Naive thymus-derived CD4-positive, alpha-beta T cell (primary cell): ENCODE results near the gene ARHGDIB. TPM values are rescaled to one million over a fixed set of nuclear protein-coding genes. Genes with fewer than 3 reads are reported as not detected.

Experiments used
- ATAC-seq: fragments of 150-1000 bp; cut with Tn5 transposase; 2 replicates; pipeline ENCODE4 v1.10.0; 2021; ENCODE audit warnings: mild to moderate bottlenecking, moderate library complexity
- CTCF ChIA-PET: fragments of 350-600 bp; sonication (Branson Sonifier 250); formaldehyde crosslinking; loops from one replicate; lab custom pipeline; 2021; ENCODE audit warnings: antibody characterized with exemption; lab: Charles Lee
- POLR2A ChIA-PET: fragments of 350-600 bp; sonication (Branson Sonifier 250); formaldehyde crosslinking; loops from one replicate; lab custom pipeline; 2021; ENCODE audit warnings: antibody characterized with exemption, inconsistent platforms; lab: Charles Lee
- DNase-seq, 9 donors: peaks; one replicate each; pipeline versions ENCODE4 v3.0.0 to v3.0.0-alpha.2; 2020 to 2022; ENCODE audit warnings: mixed read lengths in 1 of 9
- H3K27ac ChIP-seq: one replicate; pipeline ENCODE4 v1.7.0; 2013; ENCODE audit warnings: mild to moderate bottlenecking, low read depth, low read length, moderate library complexity
- H3K27me3 ChIP-seq, 2 donors: one replicate each; pipeline ENCODE4 v1.7.0; 2013; ENCODE audit warnings: low read length in 2 of 2, mild to moderate bottlenecking in 2 of 2, moderate library complexity in 2 of 2; ENCODE audit not compliant: control insufficient read depth in 2 of 2, insufficient read depth in 2 of 2
- H3K36me3 ChIP-seq, 3 experiments: 1 replicate in 2 of 3; 2 replicates in 1 of 3; pipeline ENCODE4 v1.7.0; 2013; ENCODE audit warnings: low read length in 3 of 3, mild to moderate bottlenecking in 3 of 3, moderate library complexity in 1 of 3; ENCODE audit not compliant: insufficient read depth in 3 of 3, control insufficient read depth in 2 of 3
- H3K4me1 ChIP-seq, 2 donors: one replicate each; pipeline ENCODE4 v1.7.0; 2013; ENCODE audit warnings: low read length in 2 of 2, mild to moderate bottlenecking in 2 of 2, moderate library complexity in 1 of 2; ENCODE audit not compliant: control insufficient read depth in 2 of 2, insufficient read depth in 2 of 2
- H3K4me3 ChIP-seq: 2 replicates; pipeline ENCODE4 v1.7.0; 2013; ENCODE audit warnings: mild to moderate bottlenecking, low read length
- H3K9me3 ChIP-seq, 3 experiments: 1 replicate in 2 of 3; 2 replicates in 1 of 3; pipeline ENCODE4 v1.7.0; 2013; ENCODE audit warnings: low read length in 3 of 3; ENCODE audit not compliant: control insufficient read depth in 2 of 3
- H3K27ac Mint-ChIP-seq, 9 donors: one replicate each; pipeline ENCODE4 v1.8.0; 2020 to 2022; ENCODE audit warnings: mixed read lengths in 9 of 9, mild to moderate bottlenecking in 8 of 9, moderate library complexity in 5 of 9, inconsistent platforms in 2 of 9
- H3K27me3 Mint-ChIP-seq, 5 donors: one replicate each; pipeline ENCODE4 v1.8.0; 2021 to 2022; ENCODE audit warnings: mixed read lengths in 5 of 5, mild to moderate bottlenecking in 1 of 5
- H3K36me3 Mint-ChIP-seq, 5 donors: one replicate each; pipeline ENCODE4 v1.8.0; 2020 to 2022; ENCODE audit warnings: mixed read lengths in 5 of 5, mild to moderate bottlenecking in 3 of 5, inconsistent platforms in 1 of 5
- H3K4me1 Mint-ChIP-seq, 7 donors: one replicate each; pipeline ENCODE4 v1.8.0; 2020 to 2022; ENCODE audit warnings: mixed read lengths in 7 of 7, mild to moderate bottlenecking in 3 of 7, inconsistent platforms in 1 of 7
- H3K4me3 Mint-ChIP-seq, 10 donors: one replicate each; pipeline ENCODE4 v1.8.0; 2020 to 2022; ENCODE audit warnings: mild to moderate bottlenecking in 10 of 10, mixed read lengths in 10 of 10, moderate library complexity in 6 of 10, inconsistent platforms in 2 of 10
- H3K9me3 Mint-ChIP-seq, 11 donors: one replicate each; pipeline ENCODE4 v1.8.0; 2020 to 2022; ENCODE audit warnings: mixed read lengths in 11 of 11, mild to moderate bottlenecking in 4 of 11, inconsistent platforms in 1 of 11, moderate library complexity in 1 of 11
- intact Hi-C, 2 donors: fragments of 100-400 bp; cut with micrococcal nuclease; formaldehyde crosslinking; loops; one replicate each; pipeline ENCODE4 v1.15.1; 2023
- polyA plus RNA-seq, 2 donors: library from polyadenylated mRNA; unstranded; fragments of 300-500 nt; fragmentation: Illumina TruSeq; gene quantifications; one replicate each; pipeline ENCODE4 v1.2.3, GENCODE V29; 2021
- total RNA-seq, 6 experiments: library from RNA in 5 of 6; stranded (reverse) in 5 of 6; gene quantifications; 1 replicate in 5 of 6; 2 replicates in 1 of 6; pipeline ENCODE4 v1.2.3 and lab custom pipeline; 2021 to 2026

ARHGDIB gene
- total and polyA plus RNA-seq, 7 experiments from 2014 or later = 776 to 3,336 (median 867) TPM

DNA sequence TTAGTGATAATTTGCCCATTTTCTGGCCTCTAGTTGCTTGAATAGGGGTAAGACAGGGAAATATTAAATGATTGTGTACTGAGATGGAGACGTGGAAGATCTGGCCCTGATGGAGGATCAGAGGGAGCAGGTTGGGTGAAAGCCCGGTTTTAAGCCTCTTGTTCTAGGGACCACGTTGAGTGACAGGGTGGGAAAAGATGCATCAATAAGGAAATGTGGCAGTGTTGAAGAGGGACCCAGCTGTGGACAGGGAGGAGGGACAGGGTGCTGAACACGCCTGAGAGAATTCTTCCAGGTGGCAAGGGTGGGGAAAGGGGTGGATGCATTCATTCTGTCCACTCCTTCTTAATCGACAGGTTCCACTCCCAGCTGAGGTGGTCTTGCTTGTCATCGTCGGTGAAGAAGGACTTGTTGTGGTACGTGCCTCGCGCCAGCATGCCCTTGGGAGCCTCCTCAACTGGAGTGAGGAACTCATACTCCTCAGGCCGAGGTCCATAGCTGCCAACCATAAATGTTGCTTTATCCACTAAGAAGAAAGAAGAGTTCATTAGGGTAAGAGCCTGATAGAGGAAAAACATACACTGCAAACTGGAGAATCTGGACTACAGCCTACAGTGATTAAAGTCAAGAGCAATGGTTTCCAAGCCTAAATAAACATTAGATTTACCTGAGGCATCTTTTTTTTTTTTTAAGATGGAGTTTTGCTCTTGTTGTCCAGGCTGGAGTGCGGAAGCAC is 19.0 kb downstream of the ARHGDIB start:
- DNase-seq = no peak
- Histone ChIP-seq H3K4me3 (no peak overlapping the region), H3K27me3 (no peaks in the 10 kb centered on the region), H3K9me3 (no peaks in the 10 kb centered on the region), H3K27ac (no peak overlapping the region), H3K36me3 (peaks cover 41 to 60% (median 54%) of the 10 kb centered on the region in 3 experiments), H3K4me1 (peaks cover 18 to 39% of the 10 kb centered on the region in 2 donors)
- peak overlapping the region; percentile 1 to 86 (median 26) for H3K27ac Mint-ChIP-seq
- intact Hi-C loops = no loop called here
- ChIA-PET CTCF (interaction anchor here (1.5 kb wide), 1 partner anchor 20 kb away, joined by 3 read pairs; no protein-coding TSS in a partner anchor), POLR2A (interaction anchor here (0.6 to 8.0 kb wide), 4 partner anchors 11 to 167 kb away, joined by 3 to 60 read pairs (median 4); no protein-coding TSS in a partner anchor)
- ATAC-seq = peak; percentile 10
- H3K4me1 Mint-ChIP-seq = peaks cover 42 to 87% (median 74%) of the 10 kb centered on the region in 7 donors
- H3K27me3 Mint-ChIP-seq = no peaks in the 10 kb centered on the region
- H3K36me3 Mint-ChIP-seq = peaks cover 34 to 75% (median 66%) of the 10 kb centered on the region in 5 donors
- H3K4me3 Mint-ChIP-seq = peak overlapping the region in 1 of 10 donors; percentile 4
- H3K9me3 Mint-ChIP-seq = no peaks in the 10 kb centered on the region

- H3K4me1 ChIP-seq = peaks cover 8 to 35% of the 10 kb centered on the region in 2 donors
- ATAC-seq (peak; percentile 42), DNase-seq (no peak)
- Mint-ChIP-seq H3K27me3 (no peaks in the 10 kb centered on the region), H3K9me3 (peaks cover 0 to 3% (median 0%) of the 10 kb centered on the region in 11 donors), H3K27ac (peak overlapping the region in 6 of 9 donors; percentile 32 to 93 (median 76)), H3K36me3 (peaks cover 34 to 72% (median 65%) of the 10 kb centered on the region in 5 donors), H3K4me1 (peaks cover 34 to 87% (median 74%) of the 10 kb centered on the region in 7 donors), H3K4me3 (no peak overlapping the region)
- H3K27ac ChIP-seq = peak overlapping the region; percentile 26
- intact Hi-C loops = loop anchor here in 1 of 2 donors (2.0 kb wide), 1 partner anchor 21 kb away; no protein-coding TSS in a partner anchor
- peaks cover 31 to 53% (median 44%) of the 10 kb centered on the region in 3 experiments for H3K36me3 ChIP-seq
- ChIA-PET CTCF (interaction anchor here (1.5 kb wide), 1 partner anchor 21 kb away, joined by 3 read pairs; no protein-coding TSS in a partner anchor), POLR2A (interaction anchor here (0.6 to 8.0 kb wide), 11 partner anchors 10 to 166 kb away, joined by 3 to 60 read pairs (median 4); partner anchors contain the start of genes ARHGDIB and WBP11)
- H3K4me3 ChIP-seq = no peak overlapping the region
- H3K9me3 ChIP-seq = no peaks in the 10 kb centered on the region
- H3K27me3 ChIP-seq = no peaks in the 10 kb centered on the region
Observed at GRCh38 chr12:14941369-14941768, 20.0 kb downstream of the ARHGDIB start.

DNA sequence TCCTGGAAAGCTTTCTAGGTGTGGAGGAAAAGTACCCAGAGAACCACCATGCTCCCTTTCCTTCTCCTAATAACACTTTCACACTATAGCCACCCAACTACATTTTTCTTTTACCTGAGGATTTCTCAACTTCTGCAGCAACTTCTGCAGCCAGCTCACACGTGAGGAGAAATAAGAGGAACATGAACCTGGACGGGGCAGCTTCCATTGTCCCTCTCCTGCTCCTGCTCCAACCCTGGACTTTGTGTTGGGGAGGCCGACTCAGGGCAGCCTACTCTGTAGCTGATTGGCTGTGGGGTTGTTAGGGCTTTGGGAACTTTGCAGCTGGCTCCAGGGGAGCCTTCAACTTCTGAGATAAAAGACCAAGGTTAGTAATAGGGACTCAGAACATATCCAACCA is 23.1 kb downstream of the ARHGDIB start, which contains the start of gene ERP27:
TSS of gene ERP27 (minus strand) at position 237 of the 400 bp plus-strand sequence. CDS start at position 208, 29 bp downstream.
- Histone ChIP-seq H3K27me3 (no peaks in the 10 kb centered on the region), H3K9me3 (no peaks in the 10 kb centered on the region), H3K36me3 (peaks cover 19 to 47% (median 26%) of the 10 kb centered on the region in 3 experiments), H3K4me1 (peaks cover 0 to 22% of the 10 kb centered on the region in 2 donors), H3K4me3 (no peak within 1 kb of the TSS), H3K27ac (peak within 1 kb of the TSS; percentile 48)
- POLR2A ChIA-PET = interaction anchor here (0.8 to 8.0 kb wide), 13 partner anchors 10 to 167 kb away, joined by 3 to 60 read pairs (median 6); partner anchors contain the start of gene ARHGDIB
- H3K9me3 Mint-ChIP-seq = peaks cover 0 to 3% (median 0%) of the 10 kb centered on the region in 11 donors
- peaks cover 32 to 78% (median 66%) of the 10 kb centered on the region in 7 donors for H3K4me1 Mint-ChIP-seq
- CTCF ChIA-PET = interaction anchor here (0.8 to 5.0 kb wide), 9 partner anchors 9 to 249 kb away, joined by 3 to 30 read pairs (median 5); no protein-coding TSS in a partner anchor
- peak within 1 kb of the TSS; percentile 56 to 94 (median 84) for H3K27ac Mint-ChIP-seq
- DNase-seq (no peak), ATAC-seq (no peak)
- peaks cover 28 to 71% (median 64%) of the 10 kb centered on the region in 5 donors for H3K36me3 Mint-ChIP-seq
- no peaks in the 10 kb centered on the region for H3K27me3 Mint-ChIP-seq
- intact Hi-C loops = loop anchor here in 1 of 2 donors (2.0 kb wide), 1 partner anchor 18 kb away; no protein-coding TSS in a partner anchor
- peak within 1 kb of the TSS in 9 of 10 donors; percentile 6 to 59 (median 48) for H3K4me3 Mint-ChIP-seq

DNA sequence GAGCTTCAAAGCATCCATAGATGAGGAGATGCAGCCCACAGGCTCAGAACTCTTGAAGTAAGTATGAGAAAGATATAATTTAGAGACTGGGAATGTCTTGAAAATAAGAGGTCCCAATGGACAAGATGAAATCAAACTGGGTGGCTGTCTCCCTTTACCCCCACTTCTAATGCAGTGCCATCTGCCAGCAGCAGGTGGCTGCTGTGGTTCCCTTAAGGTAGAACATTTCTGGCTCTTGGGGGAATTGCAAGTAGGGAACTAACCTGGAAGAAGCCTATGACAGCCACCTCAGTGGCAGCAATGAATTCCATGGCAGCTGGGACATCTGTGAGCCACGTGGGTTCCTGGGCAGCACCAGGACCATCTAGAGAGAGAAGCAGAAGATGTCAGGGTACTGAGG is 23.7 kb downstream of the ARHGDIB start:
- no peaks in the 10 kb centered on the region for H3K27me3 ChIP-seq
- Mint-ChIP-seq H3K27me3 (no peaks in the 10 kb centered on the region), H3K4me1 (peaks cover 34 to 81% (median 69%) of the 10 kb centered on the region in 7 donors), H3K36me3 (peaks cover 33 to 75% (median 67%) of the 10 kb centered on the region in 5 donors), H3K9me3 (peaks cover 0 to 3% (median 0%) of the 10 kb centered on the region in 11 donors), H3K4me3 (peak overlapping the region in 5 of 10 donors; percentile 3 to 59 (median 25)), H3K27ac (peak overlapping the region; percentile 56 to 94 (median 84))
- CTCF ChIA-PET = interaction anchor here (0.8 to 5.0 kb wide), 10 partner anchors 10 to 248 kb away, joined by 3 to 30 read pairs (median 4); no protein-coding TSS in a partner anchor
- H3K9me3 ChIP-seq = no peaks in the 10 kb centered on the region
- peak overlapping the region; percentile 36 for H3K27ac ChIP-seq
- H3K4me1 ChIP-seq = peaks cover 0 to 22% of the 10 kb centered on the region in 2 donors
- POLR2A ChIA-PET = interaction anchor here (0.8 to 8.0 kb wide), 13 partner anchors 9 to 167 kb away, joined by 3 to 60 read pairs (median 6); partner anchors contain the start of gene ARHGDIB
- intact Hi-C loops = loop anchor here (1.0 to 2.0 kb wide), 5 partner anchors 17 to 92 kb away; partner anchors contain the start of gene ARHGDIB (in 1 of the 2)
- no peak overlapping the region for H3K4me3 ChIP-seq
- DNase-seq (no peak), ATAC-seq (peak; percentile 57)
- H3K36me3 ChIP-seq = peaks cover 19 to 49% (median 20%) of the 10 kb centered on the region in 3 experiments

DNA sequence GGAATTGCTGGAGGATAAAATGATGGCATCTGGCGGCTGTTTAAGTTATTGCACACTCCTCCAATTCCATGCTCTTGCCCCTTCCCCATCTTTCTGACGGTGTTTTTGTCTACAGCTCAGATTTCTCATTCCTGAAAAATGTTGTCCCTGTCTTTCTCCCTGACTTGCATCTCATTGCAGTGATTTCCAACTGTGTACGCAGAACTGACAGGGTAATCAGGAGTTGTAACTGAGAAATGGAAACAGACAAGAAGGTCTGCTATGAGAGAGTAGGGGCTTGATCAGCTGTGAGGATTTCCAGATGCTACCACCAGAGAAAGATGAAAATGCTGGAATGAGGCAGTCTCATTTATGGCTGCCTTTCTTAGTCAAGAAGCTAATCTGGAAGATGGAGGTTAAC is 24.4 kb downstream of the ARHGDIB start:
- H3K4me3 ChIP-seq = no peak overlapping the region
- peak overlapping the region in 2 of 10 donors; percentile 54 to 55 for H3K4me3 Mint-ChIP-seq
- H3K27me3 Mint-ChIP-seq = no peaks in the 10 kb centered on the region
- peak overlapping the region; percentile 1 for H3K27ac ChIP-seq
- ATAC-seq (no peak), DNase-seq (no peak)
- H3K4me1 Mint-ChIP-seq = peaks cover 32 to 82% (median 67%) of the 10 kb centered on the region in 7 donors
- H3K36me3 ChIP-seq = peaks cover 15 to 49% (median 21%) of the 10 kb centered on the region in 3 experiments
- H3K27me3 ChIP-seq = no peaks in the 10 kb centered on the region
- intact Hi-C loops = loop anchor here (1.0 kb wide), 4 partner anchors 24 to 92 kb away; partner anchors contain the start of gene ARHGDIB (in 1 of the 2)
- ChIA-PET POLR2A (interaction anchor here (0.6 to 8.0 kb wide), 14 partner anchors 9 to 166 kb away, joined by 3 to 60 read pairs (median 6); partner anchors contain the start of gene ARHGDIB), CTCF (interaction anchor here (0.7 to 5.0 kb wide), 8 partner anchors 10 to 88 kb away, joined by 3 to 30 read pairs (median 6); partner anchors contain the start of gene ARHGDIB)
- peak overlapping the region; percentile 41 to 93 (median 82) for H3K27ac Mint-ChIP-seq
- H3K36me3 Mint-ChIP-seq = peaks cover 34 to 75% (median 67%) of the 10 kb centered on the region in 5 donors
- H3K4me1 ChIP-seq = peaks cover 0 to 22% of the 10 kb centered on the region in 2 donors
- no peaks in the 10 kb centered on the region for H3K9me3 ChIP-seq
- H3K9me3 Mint-ChIP-seq = peaks cover 0 to 3% (median 0%) of the 10 kb centered on the region in 11 donors
